Thyroid gland (tissue), 4 donors: Measurements from ENCODE around the gene LRRK2.

ENCODE experiments used
- POLR2A ChIP-seq, 2 donors: fragments of 450-650 bp; IDR thresholded peaks; one replicate each; pipeline ENCODE4 v1.6.1; 2017; ENCODE audit warnings: antibody characterized with exemption in 2 of 2, mild to moderate bottlenecking in 2 of 2, moderate library complexity in 1 of 2
- TF ChIP-seq, protein P1 (sequence below), 6 experiments: fragments of 200-600 bp in 3 of 6; fragments of 450-650 bp in 3 of 6; sonication (generic) in 3 of 6; IDR thresholded peaks; one replicate each; pipeline ENCODE4 v1.5.1; 2016 to 2019; ENCODE audit warnings: antibody characterized with exemption in 6 of 6, mild to moderate bottlenecking in 2 of 6, inconsistent platforms in 1 of 6, moderate library complexity in 1 of 6

DNA sequence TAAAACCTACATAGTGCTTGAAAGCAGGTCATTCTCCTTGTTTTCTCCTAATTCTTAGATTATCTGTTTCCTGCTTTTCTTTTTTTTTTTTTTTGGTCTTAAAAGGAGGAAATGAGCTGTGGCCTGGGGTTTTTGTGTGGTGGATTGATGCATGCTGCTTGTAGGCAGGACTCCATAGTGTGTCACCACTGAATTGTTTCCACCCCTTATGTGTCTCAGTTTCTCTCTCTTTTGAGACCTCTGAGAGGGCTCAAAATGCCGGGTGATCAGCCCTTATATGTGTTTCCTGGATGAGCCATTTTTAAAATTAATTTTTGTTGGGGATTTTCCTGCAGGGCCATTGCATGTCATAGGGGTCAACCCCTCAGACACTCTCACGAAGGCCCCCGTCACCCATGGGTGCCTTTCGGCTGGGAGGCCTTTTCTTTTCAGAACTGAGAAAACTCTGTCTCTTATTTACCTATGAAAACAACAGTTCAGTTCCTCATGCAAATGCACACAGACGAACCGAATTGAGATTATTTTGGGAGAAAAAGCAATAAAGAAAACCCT, 32.0 kb upstream of the LRRK2 start:
- TF ChIP-seq, protein P1, sequence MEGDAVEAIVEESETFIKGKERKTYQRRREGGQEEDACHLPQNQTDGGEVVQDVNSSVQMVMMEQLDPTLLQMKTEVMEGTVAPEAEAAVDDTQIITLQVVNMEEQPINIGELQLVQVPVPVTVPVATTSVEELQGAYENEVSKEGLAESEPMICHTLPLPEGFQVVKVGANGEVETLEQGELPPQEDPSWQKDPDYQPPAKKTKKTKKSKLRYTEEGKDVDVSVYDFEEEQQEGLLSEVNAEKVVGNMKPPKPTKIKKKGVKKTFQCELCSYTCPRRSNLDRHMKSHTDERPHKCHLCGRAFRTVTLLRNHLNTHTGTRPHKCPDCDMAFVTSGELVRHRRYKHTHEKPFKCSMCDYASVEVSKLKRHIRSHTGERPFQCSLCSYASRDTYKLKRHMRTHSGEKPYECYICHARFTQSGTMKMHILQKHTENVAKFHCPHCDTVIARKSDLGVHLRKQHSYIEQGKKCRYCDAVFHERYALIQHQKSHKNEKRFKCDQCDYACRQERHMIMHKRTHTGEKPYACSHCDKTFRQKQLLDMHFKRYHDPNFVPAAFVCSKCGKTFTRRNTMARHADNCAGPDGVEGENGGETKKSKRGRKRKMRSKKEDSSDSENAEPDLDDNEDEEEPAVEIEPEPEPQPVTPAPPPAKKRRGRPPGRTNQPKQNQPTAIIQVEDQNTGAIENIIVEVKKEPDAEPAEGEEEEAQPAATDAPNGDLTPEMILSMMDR (IDR thresholded peaks at IDR 0.05), result no peak
- no peak for TF ChIP-seq POLR2A (IDR thresholded peaks at IDR 0.05)
